ENCODE results near the gene MRPL42.

Gene MRPL42

GRCh38 chr12:93520454-93520853 is 53.1 kb downstream of the MRPL42 start:
- TF ChIP-seq CTCF (IDR thresholded peaks at IDR 0.05), result no peak
- H3K27ac ChIP-seq, result no peak overlapping the region
- no peak for DNase-seq (ENCODE audit: low spot score)
- no peak overlapping the region for H3K4me3 ChIP-seq

- TF ChIP-seq CTCF (IDR thresholded peaks at IDR 0.05), result no peak
- DNase-seq (ENCODE audit: low spot score), result no peak
- H3K4me3 ChIP-seq, result no peak overlapping the region
- H3K27ac ChIP-seq, result no peak overlapping the region
Observed at GRCh38 chr12:93521225-93522080, 54.1 kb downstream of the MRPL42 start.

- Histone ChIP-seq H3K4me3 (no peak overlapping the region), H3K27ac (no peak overlapping the region)
- no peak for TF ChIP-seq CTCF (IDR thresholded peaks at IDR 0.05)
- DNase-seq (ENCODE audit: low spot score), result no peak
Observed at GRCh38 chr12:93524386-93525133, 57.2 kb downstream of the MRPL42 start.

GRCh38 chr12:93526786-93527428 is 59.6 kb downstream of the MRPL42 start:
- DNase-seq (ENCODE audit: low spot score), result no peak
- no peak overlapping the region for H3K27ac ChIP-seq
- H3K4me3 ChIP-seq, result no peak overlapping the region
- TF ChIP-seq CTCF (IDR thresholded peaks at IDR 0.05), result no peak

- no peak for DNase-seq (ENCODE audit: low spot score)
- Histone ChIP-seq H3K4me3 (no peak overlapping the region), H3K27ac (no peak overlapping the region)
- TF ChIP-seq CTCF (IDR thresholded peaks at IDR 0.05), result no peak
Observed at GRCh38 chr12:93530358-93530757, 63.0 kb downstream of the MRPL42 start.

GRCh38 chr12:93533310-93533709 is 66.0 kb downstream of the MRPL42 start:
- DNase-seq (ENCODE audit: low spot score), result no peak
- TF ChIP-seq CTCF (IDR thresholded peaks at IDR 0.05), result no peak

More at GRCh38 chr12:93533310-93533709, 66.0 kb downstream of the MRPL42 start:
- Histone ChIP-seq H3K4me3 (no peak overlapping the region), H3K27ac (no peak overlapping the region)
